Measurements from ENCODE around the gene SGO2.
"Not testable (repeated sequence)": the region's sequence is repeated elsewhere in the genome, so short reads cannot be mapped to it uniquely, and the experiment has no call there.

SGO2 gene

DNA sequence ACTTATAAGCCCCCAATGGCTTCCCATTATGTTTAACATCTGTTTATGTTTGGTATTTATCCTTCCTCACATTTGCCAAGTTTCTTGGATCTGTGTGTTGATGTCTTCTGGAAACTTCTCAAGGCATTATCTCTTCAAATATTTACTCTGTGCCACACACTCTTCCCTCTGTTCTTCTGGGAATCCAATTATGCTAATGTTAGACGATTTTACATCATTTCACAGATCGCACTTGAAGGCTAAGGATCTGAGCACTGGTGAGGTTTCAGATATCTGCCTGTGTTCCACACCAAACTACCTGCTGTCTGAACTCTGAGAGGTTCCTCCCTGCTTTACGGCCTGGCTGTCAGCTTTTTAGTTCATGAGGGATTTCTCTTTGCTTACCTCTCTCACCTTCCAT, 69.9 kb downstream of the SGO2 start:
- Histone ChIP-seq H3K4me1 (ENCODE audit: control insufficient read depth, insufficient read depth, low read length) (no peaks in the 10 kb centered on the region), H3K27me3 (ENCODE audit: control insufficient read depth, insufficient read depth, low read length) (no peaks in the 10 kb centered on the region), H3K27ac (ENCODE audit: low read depth, low read length) (no peak overlapping the region), H3K9me3 (ENCODE audit: control insufficient read depth, insufficient read depth, low read length) (no peaks in the 10 kb centered on the region), H3K36me3 (ENCODE audit: control insufficient read depth, insufficient read depth, low read length) (no peaks in the 10 kb centered on the region), H3K4me3 (ENCODE audit: low read depth, low read length) (no peak overlapping the region), H3K9ac (ENCODE audit: low read depth, low read length) (no peak overlapping the region)

DNA sequence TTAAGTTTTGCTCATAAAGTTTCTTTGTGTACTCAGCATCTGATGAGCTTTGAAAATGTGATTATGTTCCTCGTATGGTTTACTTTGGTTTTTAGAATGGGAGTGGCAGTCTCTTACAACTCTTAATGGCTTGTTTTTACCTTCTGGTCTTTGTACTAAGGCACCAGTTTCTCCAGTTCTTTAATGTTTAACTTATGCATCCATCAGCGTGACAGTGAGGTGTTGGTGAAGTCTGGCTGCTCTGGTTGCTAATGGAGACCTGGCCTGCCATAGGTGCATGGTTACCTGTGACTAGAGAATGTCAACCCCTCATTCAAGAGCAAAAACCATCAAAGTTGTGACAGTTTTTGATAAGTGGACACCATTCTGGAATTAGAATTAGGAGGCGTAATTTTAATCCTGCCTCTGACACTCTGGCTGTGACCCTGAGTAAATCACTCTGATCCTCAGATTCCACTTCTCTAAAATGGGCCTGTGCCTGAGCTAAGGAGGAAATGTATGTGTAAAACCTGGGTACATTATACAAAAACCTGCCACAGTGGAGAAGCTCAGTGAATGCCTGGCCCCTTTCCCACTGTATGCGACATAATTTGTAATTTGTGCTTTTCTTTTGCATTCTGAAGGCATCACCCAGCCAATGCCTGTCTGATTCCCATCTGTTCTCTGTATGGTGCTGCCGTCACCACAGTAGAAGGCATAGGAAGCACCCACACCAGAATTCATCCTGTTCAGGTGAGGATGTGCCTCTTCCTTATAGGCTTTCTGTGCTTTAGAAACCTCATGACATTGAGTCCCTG, 71.0 kb downstream of the SGO2 start:
- Histone ChIP-seq H3K4me3 (ENCODE audit: low read depth, low read length) (no peak overlapping the region), H3K4me1 (ENCODE audit: control insufficient read depth, insufficient read depth, low read length) (no peaks in the 10 kb centered on the region), H3K9me3 (ENCODE audit: control insufficient read depth, insufficient read depth, low read length) (no peaks in the 10 kb centered on the region), H3K27me3 (ENCODE audit: control insufficient read depth, insufficient read depth, low read length) (no peaks in the 10 kb centered on the region), H3K9ac (ENCODE audit: low read depth, low read length) (no peak overlapping the region), H3K27ac (ENCODE audit: low read depth, low read length) (no peak overlapping the region), H3K36me3 (ENCODE audit: control insufficient read depth, insufficient read depth, low read length) (no peaks in the 10 kb centered on the region)

DNA sequence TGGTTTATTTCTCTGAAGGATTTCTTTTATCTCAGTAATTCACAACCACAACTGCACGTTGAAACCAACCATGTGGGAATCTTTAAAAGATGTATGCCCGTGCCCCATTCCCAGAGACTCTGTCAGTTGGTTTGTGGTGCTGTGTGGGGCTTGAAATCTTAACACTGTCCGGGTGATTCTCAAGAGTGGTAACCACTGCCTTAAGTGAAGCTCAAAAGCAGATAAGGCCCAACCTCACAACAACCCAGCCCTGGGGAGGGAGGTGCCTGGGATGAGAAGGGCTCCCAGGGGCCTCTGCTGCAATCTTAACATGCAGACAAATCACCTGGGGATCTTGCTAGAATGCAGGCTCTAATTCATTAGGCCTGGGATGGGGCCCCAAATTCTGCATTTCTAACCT, 73.2 kb downstream of the SGO2 start:
- no peak overlapping the region for H3K4me3 ChIP-seq (ENCODE audit: low read depth, low read length)
- H3K9me3 ChIP-seq (ENCODE audit: control insufficient read depth, insufficient read depth, low read length), result no peaks in the 10 kb centered on the region
- H3K27ac ChIP-seq (ENCODE audit: low read depth, low read length), result no peak overlapping the region
- H3K4me1 ChIP-seq (ENCODE audit: control insufficient read depth, insufficient read depth, low read length), result no peaks in the 10 kb centered on the region
- H3K36me3 ChIP-seq (ENCODE audit: control insufficient read depth, insufficient read depth, low read length), result no peaks in the 10 kb centered on the region
- no peak overlapping the region for H3K9ac ChIP-seq (ENCODE audit: low read depth, low read length)
- no peaks in the 10 kb centered on the region for H3K27me3 ChIP-seq (ENCODE audit: control insufficient read depth, insufficient read depth, low read length)

DNA sequence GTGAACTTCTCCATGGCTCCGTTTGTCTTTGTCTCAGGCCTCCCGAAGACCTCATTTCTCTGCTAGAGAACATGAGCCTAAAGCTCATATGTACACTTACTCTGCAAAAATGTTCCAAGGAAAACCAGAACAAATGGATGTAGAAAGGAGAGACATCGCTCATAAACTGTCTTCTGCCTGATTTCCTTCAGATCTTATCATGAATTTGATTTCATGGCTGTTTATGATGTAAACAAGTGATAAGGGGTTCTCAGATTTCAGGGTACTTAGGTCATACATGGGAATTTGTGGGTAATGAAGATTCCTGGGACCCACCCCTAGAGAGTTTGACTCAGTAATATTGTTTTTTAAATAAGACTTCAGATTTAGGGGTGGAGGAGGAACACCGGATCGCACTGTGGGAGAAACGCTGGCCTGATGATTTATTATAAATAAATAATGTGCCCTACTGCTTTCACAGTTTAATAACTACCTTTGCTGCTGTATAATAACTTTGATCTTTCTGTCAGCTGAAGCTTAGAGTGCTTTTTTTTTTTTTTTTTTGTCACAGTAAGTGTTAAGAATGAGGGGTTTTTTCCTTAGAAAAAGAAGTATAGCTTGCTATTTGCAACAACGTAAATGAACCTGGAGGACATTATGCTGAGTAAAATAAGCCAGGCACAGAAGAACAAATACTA, 74.7 kb downstream of the SGO2 start:
- H3K27ac ChIP-seq (ENCODE audit: low read depth, low read length), result no peak overlapping the region
- no peaks in the 10 kb centered on the region for H3K36me3 ChIP-seq (ENCODE audit: control insufficient read depth, insufficient read depth, low read length)
- H3K27me3 ChIP-seq (ENCODE audit: control insufficient read depth, insufficient read depth, low read length), result no peaks in the 10 kb centered on the region
- H3K4me3 ChIP-seq (ENCODE audit: low read depth, low read length), result no peak overlapping the region
- no peaks in the 10 kb centered on the region for H3K9me3 ChIP-seq (ENCODE audit: control insufficient read depth, insufficient read depth, low read length)
- H3K4me1 ChIP-seq (ENCODE audit: control insufficient read depth, insufficient read depth, low read length), result no peaks in the 10 kb centered on the region
- H3K9ac ChIP-seq (ENCODE audit: low read depth, low read length), result no peak overlapping the region

DNA sequence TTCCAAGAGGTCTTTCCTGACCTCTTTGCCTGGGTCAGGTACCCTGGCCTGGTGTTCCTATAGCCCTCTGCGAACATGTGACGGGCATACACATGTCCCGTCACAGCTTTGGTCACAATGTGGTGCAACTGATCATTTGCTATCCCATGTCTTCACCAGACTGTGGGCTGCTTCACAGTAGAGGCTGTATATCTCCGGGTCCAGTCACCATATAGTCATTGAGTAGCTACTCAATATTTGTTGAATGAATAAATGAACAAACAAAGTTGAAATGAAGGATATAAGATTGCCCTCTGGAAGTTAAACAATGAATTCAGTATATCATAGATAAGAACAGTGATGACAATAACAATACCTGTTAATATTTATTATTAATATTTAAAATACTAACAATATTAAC, 76.6 kb downstream of the SGO2 start:
- H3K9me3 ChIP-seq (ENCODE audit: control insufficient read depth, insufficient read depth, low read length), result no peaks in the 10 kb centered on the region
- no peaks in the 10 kb centered on the region for H3K27me3 ChIP-seq (ENCODE audit: control insufficient read depth, insufficient read depth, low read length)
- no peak overlapping the region for H3K4me3 ChIP-seq (ENCODE audit: low read depth, low read length)
- H3K27ac ChIP-seq (ENCODE audit: low read depth, low read length), result no peak overlapping the region
- H3K4me1 ChIP-seq (ENCODE audit: control insufficient read depth, insufficient read depth, low read length), result no peaks in the 10 kb centered on the region
- H3K9ac ChIP-seq (ENCODE audit: low read depth, low read length), result no peak overlapping the region
- H3K36me3 ChIP-seq (ENCODE audit: control insufficient read depth, insufficient read depth, low read length), result no peaks in the 10 kb centered on the region

DNA sequence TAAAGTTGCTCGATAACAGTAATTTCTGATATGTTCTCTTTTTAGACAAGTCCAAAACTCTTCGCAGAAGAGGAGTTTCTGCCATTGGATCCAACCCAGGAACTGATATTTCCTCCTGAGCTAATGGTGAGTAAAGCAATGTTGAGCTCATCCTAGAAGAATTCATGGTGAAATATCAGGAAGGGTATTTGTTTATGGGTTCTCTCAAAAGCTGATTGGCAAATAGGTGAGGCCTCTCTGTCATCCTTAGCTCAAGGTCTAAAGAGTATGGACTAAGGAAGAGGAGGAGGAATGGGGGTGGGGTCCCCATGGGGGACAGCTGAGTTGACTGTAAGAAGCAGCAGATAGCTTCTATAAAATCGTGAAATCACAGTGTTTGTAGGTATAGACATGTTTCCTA, 78.0 kb downstream of the SGO2 start:
- H3K36me3 ChIP-seq (ENCODE audit: control insufficient read depth, insufficient read depth, low read length), result no peaks in the 10 kb centered on the region
- H3K4me3 ChIP-seq (ENCODE audit: low read depth, low read length), result no peak overlapping the region
- H3K27ac ChIP-seq (ENCODE audit: low read depth, low read length), result no peak overlapping the region
- no peak overlapping the region for H3K9ac ChIP-seq (ENCODE audit: low read depth, low read length)
- no peaks in the 10 kb centered on the region for H3K9me3 ChIP-seq (ENCODE audit: control insufficient read depth, insufficient read depth, low read length)
- H3K27me3 ChIP-seq (ENCODE audit: control insufficient read depth, insufficient read depth, low read length), result no peaks in the 10 kb centered on the region
- no peaks in the 10 kb centered on the region for H3K4me1 ChIP-seq (ENCODE audit: control insufficient read depth, insufficient read depth, low read length)

DNA sequence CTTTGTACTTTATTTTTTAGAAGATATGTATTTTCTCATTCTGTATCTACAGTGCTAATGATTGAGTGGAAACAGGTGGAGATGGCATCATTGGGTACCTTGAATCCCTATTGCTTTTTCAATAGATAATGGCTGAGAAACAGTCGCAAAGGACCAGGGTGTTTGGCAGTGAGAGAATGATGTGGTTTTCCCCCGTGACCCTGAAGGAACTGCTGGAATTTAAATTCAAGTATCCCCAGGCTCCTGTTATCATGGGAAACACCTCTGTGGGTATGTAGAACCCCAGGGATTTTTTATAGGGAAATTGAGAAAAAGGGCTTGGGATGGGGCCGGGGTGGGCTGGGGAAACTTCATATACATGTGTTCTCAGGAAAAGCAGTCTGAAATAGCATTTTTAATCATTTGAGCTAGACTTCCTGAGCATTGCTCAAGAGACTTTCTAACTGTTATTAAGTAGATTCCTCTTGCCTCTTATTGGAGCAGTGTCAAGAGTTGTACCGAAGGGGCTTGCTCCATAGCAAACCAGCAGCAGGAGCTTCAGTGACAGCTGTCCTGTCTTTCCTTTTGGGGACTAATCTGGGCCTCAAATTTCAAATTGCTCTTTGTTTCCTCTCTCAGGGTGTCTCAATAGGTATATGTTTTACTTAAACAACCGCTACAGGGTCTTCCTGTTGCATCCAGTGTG, 78.7 kb downstream of the SGO2 start:
- Histone ChIP-seq H3K9ac (ENCODE audit: low read depth, low read length) (no peak overlapping the region), H3K4me1 (ENCODE audit: control insufficient read depth, insufficient read depth, low read length) (no peaks in the 10 kb centered on the region), H3K36me3 (ENCODE audit: control insufficient read depth, insufficient read depth, low read length) (no peaks in the 10 kb centered on the region), H3K27me3 (ENCODE audit: control insufficient read depth, insufficient read depth, low read length) (no peaks in the 10 kb centered on the region), H3K9me3 (ENCODE audit: control insufficient read depth, insufficient read depth, low read length) (no peaks in the 10 kb centered on the region), H3K27ac (ENCODE audit: low read depth, low read length) (no peak overlapping the region), H3K4me3 (ENCODE audit: low read depth, low read length) (no peak overlapping the region)

DNA sequence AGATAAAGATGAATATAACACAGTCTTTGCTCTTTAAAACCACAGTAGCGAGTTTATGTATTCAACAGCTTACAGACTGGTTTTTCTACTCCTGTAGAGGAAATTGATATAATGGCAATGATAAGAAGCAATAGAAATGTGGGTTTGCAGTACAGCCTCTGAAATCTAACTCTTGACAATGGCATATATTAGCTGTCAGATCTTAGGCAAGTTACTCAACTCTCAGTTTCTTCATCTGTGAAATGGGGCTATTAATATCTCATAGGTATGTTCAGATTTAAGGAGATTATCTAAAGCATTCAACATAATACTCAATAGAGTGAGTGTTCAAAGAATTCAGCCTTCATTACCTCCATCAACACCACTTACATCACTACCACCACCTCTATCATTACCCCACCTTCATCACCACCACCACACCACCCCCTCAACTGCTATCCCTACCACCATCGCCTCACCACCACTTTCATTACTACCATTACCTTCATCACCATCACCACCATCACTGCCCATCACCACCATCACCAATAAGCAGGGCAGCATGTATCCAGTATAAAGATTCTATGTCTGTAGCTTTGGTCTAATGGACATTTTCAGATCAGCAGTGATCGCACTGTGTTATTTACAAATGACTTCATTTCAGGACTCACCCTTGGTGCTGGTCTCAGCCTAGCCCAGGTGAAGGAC, 82.5 kb downstream of the SGO2 start:
- Histone ChIP-seq H3K9ac (ENCODE audit: low read depth, low read length) (no peak overlapping the region), H3K4me3 (ENCODE audit: low read depth, low read length) (no peak overlapping the region), H3K27ac (ENCODE audit: low read depth, low read length) (no peak overlapping the region), H3K4me1 (ENCODE audit: control insufficient read depth, insufficient read depth, low read length) (no peaks in the 10 kb centered on the region), H3K27me3 (ENCODE audit: control insufficient read depth, insufficient read depth, low read length) (no peaks in the 10 kb centered on the region), H3K36me3 (ENCODE audit: control insufficient read depth, insufficient read depth, low read length) (no peaks in the 10 kb centered on the region), H3K9me3 (ENCODE audit: control insufficient read depth, insufficient read depth, low read length) (no peaks in the 10 kb centered on the region)

DNA sequence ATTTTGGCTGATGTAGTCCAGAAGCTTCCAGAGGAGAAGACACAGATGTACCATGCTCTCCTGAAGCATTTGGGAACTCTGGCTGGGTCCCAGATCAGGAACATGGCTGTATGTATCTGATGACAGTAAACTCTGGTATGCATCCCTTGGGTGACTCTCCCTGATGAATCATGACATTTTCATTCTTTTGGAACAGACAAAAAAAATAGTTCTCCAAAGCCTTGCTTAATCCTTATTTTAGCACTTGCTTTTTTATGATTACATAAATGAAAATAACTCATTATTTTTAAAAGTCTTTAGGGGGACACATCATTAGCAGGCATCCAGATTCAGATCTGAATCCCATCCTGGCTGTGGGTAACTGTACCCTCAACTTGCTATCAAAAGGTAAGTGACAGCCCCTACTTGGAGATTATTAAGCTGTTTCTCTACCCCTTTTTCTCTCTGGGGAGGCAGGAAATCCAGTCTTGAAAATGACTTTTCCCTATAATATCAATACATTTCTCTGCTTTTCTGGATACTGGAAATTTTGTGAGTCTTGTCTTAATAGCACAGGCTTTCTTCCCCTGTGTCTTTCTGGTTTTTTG, 83.1 kb downstream of the SGO2 start:
- Histone ChIP-seq H3K9me3 (ENCODE audit: control insufficient read depth, insufficient read depth, low read length) (no peaks in the 10 kb centered on the region), H3K9ac (ENCODE audit: low read depth, low read length) (no peak overlapping the region), H3K36me3 (ENCODE audit: control insufficient read depth, insufficient read depth, low read length) (no peaks in the 10 kb centered on the region), H3K27me3 (ENCODE audit: control insufficient read depth, insufficient read depth, low read length) (no peaks in the 10 kb centered on the region), H3K4me1 (ENCODE audit: control insufficient read depth, insufficient read depth, low read length) (no peaks in the 10 kb centered on the region), H3K27ac (ENCODE audit: low read depth, low read length) (no peak overlapping the region), H3K4me3 (ENCODE audit: low read depth, low read length) (no peak overlapping the region)

DNA sequence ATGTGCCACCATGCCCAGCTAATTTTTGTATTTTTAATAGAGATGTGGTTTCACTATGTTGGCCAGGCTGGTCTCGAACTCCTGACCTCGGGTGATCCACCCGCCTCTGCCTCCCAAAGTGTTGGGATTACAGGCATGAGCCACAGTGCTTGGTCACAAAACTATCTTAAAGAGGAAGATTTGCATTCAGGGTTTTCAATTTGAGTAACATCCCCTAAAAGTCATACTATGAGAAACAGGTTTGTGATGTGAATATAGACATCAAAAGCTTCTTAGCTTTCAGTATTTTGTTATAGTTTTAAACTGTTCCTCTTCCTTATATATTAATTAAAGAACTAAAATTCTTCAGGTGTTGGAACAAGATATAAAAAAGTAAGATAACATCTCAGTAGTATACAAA, 84.2 kb downstream of the SGO2 start:
- not testable (repeated sequence) for H3K9ac ChIP-seq (ENCODE audit: low read depth, low read length); H3K36me3 ChIP-seq (ENCODE audit: control insufficient read depth, insufficient read depth, low read length); H3K4me1 ChIP-seq (ENCODE audit: control insufficient read depth, insufficient read depth, low read length); H3K27me3 ChIP-seq (ENCODE audit: control insufficient read depth, insufficient read depth, low read length); H3K9me3 ChIP-seq (ENCODE audit: control insufficient read depth, insufficient read depth, low read length); H3K4me3 ChIP-seq (ENCODE audit: low read depth, low read length); H3K27ac ChIP-seq (ENCODE audit: low read depth, low read length)
